K562 (cell line): ENCODE measurements around the gene UQCC2. TPM values are rescaled to one million over a fixed set of nuclear protein-coding genes. Genes with fewer than 3 reads are reported as not detected.

Source experiments
- BRD9 ChIP-seq: fragments of 450-650 bp; IDR thresholded peaks from 2 replicates; pipeline ENCODE4 v1.6.1; 2018; ENCODE audit warnings: low read depth; ENCODE audit not compliant: partially characterized antibody
- DPF2 ChIP-seq: fragments of 450-650 bp; IDR thresholded peaks from 2 replicates; pipeline ENCODE4 v1.6.1; 2016
- E2F3 ChIP-seq: fragments of 250-450 bp; sonication (Bioruptor Pico); IDR thresholded peaks from 2 replicates; pipeline ENCODE4 v1.4.0; 2020; ENCODE audit warnings: mild to moderate bottlenecking
- E2F5 ChIP-seq: sonication (generic); formaldehyde crosslinking; IDR thresholded peaks from 2 replicates; pipeline ENCODE4 v1.8.0; 2022; ENCODE audit warnings: mild to moderate bottlenecking, missing genetic modification reagents
- FOXK1 ChIP-seq: sonication (generic); formaldehyde crosslinking; IDR thresholded peaks from 2 replicates; pipeline ENCODE4 v1.8.0; 2022; ENCODE audit warnings: missing genetic modification reagents, mild to moderate bottlenecking, borderline replicate concordance
- FOXK2 ChIP-seq, 2 experiments: fragments of 450-650 bp; IDR thresholded peaks in 1 of 2; conservative IDR thresholded peaks in 1 of 2; 2 replicates each; pipeline ENCODE4 v1.6.1; 2016; ENCODE audit warnings: low read depth in 2 of 2, mild to moderate bottlenecking in 1 of 2
- GATAD2A ChIP-seq: fragments of 450-650 bp; IDR thresholded peaks from 2 replicates; pipeline ENCODE4 v1.6.1; 2017
- KLF6 ChIP-seq: fragments of 250-450 bp; sonication (Bioruptor Pico); IDR thresholded peaks from 2 replicates; pipeline ENCODE4 v1.4.0; 2020; ENCODE audit warnings: mild to moderate bottlenecking, moderate library complexity, borderline replicate concordance
- MGA ChIP-seq: fragments of 450-650 bp; IDR thresholded peaks from 2 replicates; pipeline ENCODE4 v1.6.1; 2016; ENCODE audit warnings: mild to moderate bottlenecking, moderate library complexity
- NCOA4 ChIP-seq: fragments of 450-650 bp; IDR thresholded peaks from 2 replicates; pipeline ENCODE4 v1.6.1; 2018; ENCODE audit warnings: mild to moderate bottlenecking; ENCODE audit not compliant: partially characterized antibody
- NFATC3 ChIP-seq: fragments of 450-650 bp; IDR thresholded peaks from 2 replicates; pipeline ENCODE4 v1.6.1; 2017; ENCODE audit warnings: mild to moderate bottlenecking
- POLR3A ChIP-seq: IDR thresholded peaks from 2 replicates; pipeline ENCODE4 v1.6.1; 2011; ENCODE audit warnings: borderline replicate concordance, mild to moderate bottlenecking, moderate library complexity; ENCODE audit not compliant: insufficient read length, insufficient read depth; ENCODE audit errors: extremely low read depth
- PTRF ChIP-seq: fragments of 450-650 bp; IDR thresholded peaks from 2 replicates; pipeline ENCODE4 v1.6.1; 2016; ENCODE audit warnings: mild to moderate bottlenecking, missing genetic modification characterization, missing compliant biosample characterization
- PURB ChIP-seq: sonication (generic); formaldehyde crosslinking; IDR thresholded peaks from 2 replicates; pipeline ENCODE4 v1.9.0; 2021; ENCODE audit warnings: low read depth, mild to moderate bottlenecking, missing genetic modification reagents
- ZNF124 ChIP-seq: sonication (generic); formaldehyde crosslinking; IDR thresholded peaks from 2 replicates; pipeline ENCODE4 v1.8.1; 2022; ENCODE audit warnings: missing genetic modification reagents
- ZNF253 ChIP-seq: fragments of 250-450 bp; sonication (Bioruptor Pico); conservative IDR thresholded peaks from 2 replicates; pipeline ENCODE4 v1.6.1; 2021; ENCODE audit warnings: mild to moderate bottlenecking
- polyA plus RNA-seq, 8 experiments: library from polyadenylated mRNA; depleted of rRNA in 4 of 8; stranded (reverse) in 5 of 8; unstranded in 3 of 8; fragments of >200 nt; fragmentation: Nextera tagmentation in 2 of 8; fragmentation: Illumina TruSeq in 1 of 8; extraction: Ambion mirVana in 2 of 8; extraction: Trizol in 1 of 8; gene quantifications; 2 replicates each; pipeline versions ENCODE4 v1.2.1 to v1.2.3, GENCODE V29; 2011 to 2014; ENCODE audit warnings: inconsistent platforms in 1 of 8, missing spikeins in 1 of 8
- total RNA-seq, 7 experiments: library from RNA; depleted of rRNA in 6 of 7; stranded (reverse); fragments of >200 nt in 6 of 7; fragmentation: Illumina TruSeq in 2 of 7; extraction: Trizol in 2 of 7; gene quantifications; 2 replicates each; pipeline versions ENCODE4 v1.2.1 to v1.2.3, GENCODE V29; 2011 to 2021; ENCODE audit warnings: low replicate concordance in 1 of 7

Gene UQCC2
- total and polyA plus RNA-seq, 9 of the 15 experiments (the other 6 are each of a cell fraction or from before 2014, with no cell fraction given), result 58.5 to 927 (median 158) TPM

GRCh38 chr6:33710296-33711121, 991 bp downstream of the UQCC2 start (continued):
- 0 out of 2 replicates have a peak, but pooled peaks have one; percentile 66 for TF ChIP-seq FOXK1 (CRISPR knock-in tag)
- TF ChIP-seq PTRF (tag), result no peak
- TF ChIP-seq POLR3A, result no peak
- TF ChIP-seq KLF6 (CRISPR knock-in tag), result no peak
- TF ChIP-seq BRD9, result peak; percentile 9
- no peak for TF ChIP-seq DPF2
- no peak for TF ChIP-seq NFATC3
- TF ChIP-seq E2F3 (CRISPR knock-in tag), result no peak
- TF ChIP-seq FOXK2 (conservative IDR thresholded peaks at IDR 0.05 in 1 of 2, IDR thresholded peaks at IDR 0.05 in 1 of 2; ENCODE audit: low read depth in 2 of 2), result 0 out of 4 replicates have a peak, but pooled peaks of 1 of the 2 experiments have one; percentile 4
- no peak for TF ChIP-seq PURB
- no peak for TF ChIP-seq ZNF253 (CRISPR knock-in tag)
- TF ChIP-seq E2F5 (CRISPR knock-in tag), result peak; percentile 54; the same call in 1 of the 2 replicates
- no peak for TF ChIP-seq GATAD2A
- TF ChIP-seq MGA, result peak; percentile 27; the same call in 1 of the 2 replicates
- TF ChIP-seq NCOA4, result no peak
- no peak for TF ChIP-seq ZNF124 (CRISPR knock-in tag)
